GM12875 (cell line): ENCODE results near the gene RIN1.

ENCODE experiments used
- H3K4me3 ChIP-seq: one replicate; pipeline ENCODE4 v1.5.1; 2011; ENCODE audit warnings: low read depth, low read length, control low read depth
- CTCF ChIP-seq: IDR thresholded peaks from 2 replicates; pipeline ENCODE4 v1.5.1; 2011; ENCODE audit warnings: low read depth, mild to moderate bottlenecking, control low read depth, inconsistent platforms, low read length, moderate library complexity, borderline replicate concordance; ENCODE audit not compliant: insufficient read depth

The RIN1 gene

GRCh38 chr11:66347425-66348276 lies 11.4 kb upstream of the RIN1 start, which contains the start of gene B4GAT1:
Gene B4GAT1 (minus strand): TSS chr11:66347629. CDS start chr11:66347545, 84 bp downstream.
- no peak for TF ChIP-seq CTCF
- peak within 1 kb of the TSS; percentile 83 for H3K4me3 ChIP-seq

- TF ChIP-seq CTCF: no peak
- H3K4me3 ChIP-seq: peak overlapping the region; percentile 70
These were observed 10.5 kb upstream of the RIN1 start for GRCh38 chr11:66346476-66347424.

- no peak for TF ChIP-seq CTCF
- H3K4me3 ChIP-seq: peak overlapping the region; percentile 93
These were observed 9.0 kb upstream of the RIN1 start for GRCh38 chr11:66345316-66345649.

- H3K4me3 ChIP-seq: peak within 1 kb of the TSS; percentile 93
- TF ChIP-seq CTCF: no peak
These were observed 8.5 kb upstream of the RIN1 start, which contains the start of gene BRMS1 for GRCh38 chr11:66344550-66345315. Gene BRMS1 (minus strand): TSS chr11:66345104. CDS start chr11:66342234, 2,870 bp downstream.

GRCh38 chr11:66343176-66343575 lies 6.9 kb upstream of the RIN1 start:
- no peak for TF ChIP-seq CTCF
- H3K4me3 ChIP-seq: no peak overlapping the region

GRCh38 chr11:66341502-66342126 lies 5.4 kb upstream of the RIN1 start:
- no peak for TF ChIP-seq CTCF
- no peak overlapping the region for H3K4me3 ChIP-seq
